ENCODE results near the gene BLOC1S5.

DNA sequence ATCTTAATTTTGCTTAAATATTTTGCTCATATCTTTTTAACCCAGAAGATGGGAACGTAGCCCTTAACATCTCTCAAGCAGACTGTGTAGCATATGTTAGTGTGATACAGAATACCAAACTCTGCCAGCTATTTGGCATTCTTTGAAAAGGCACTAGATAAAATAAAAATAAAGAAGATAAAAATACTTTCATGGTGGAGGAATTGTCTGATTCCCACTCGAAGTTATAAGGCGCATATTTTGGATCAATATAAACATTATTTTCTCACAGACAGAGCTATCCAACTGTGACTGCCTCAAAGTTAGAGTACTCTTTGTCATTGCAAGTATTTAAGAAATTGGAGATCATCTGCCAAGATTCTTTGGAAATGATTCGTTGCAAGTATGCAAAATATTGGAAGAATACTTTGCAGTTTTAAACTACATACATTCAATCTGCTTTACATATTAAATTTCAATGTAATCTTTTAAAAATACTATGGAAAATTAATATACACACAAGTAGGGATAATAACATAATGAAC is 49.0 kb upstream of the BLOC1S5 start:
- TF ChIP-seq, protein P1, sequence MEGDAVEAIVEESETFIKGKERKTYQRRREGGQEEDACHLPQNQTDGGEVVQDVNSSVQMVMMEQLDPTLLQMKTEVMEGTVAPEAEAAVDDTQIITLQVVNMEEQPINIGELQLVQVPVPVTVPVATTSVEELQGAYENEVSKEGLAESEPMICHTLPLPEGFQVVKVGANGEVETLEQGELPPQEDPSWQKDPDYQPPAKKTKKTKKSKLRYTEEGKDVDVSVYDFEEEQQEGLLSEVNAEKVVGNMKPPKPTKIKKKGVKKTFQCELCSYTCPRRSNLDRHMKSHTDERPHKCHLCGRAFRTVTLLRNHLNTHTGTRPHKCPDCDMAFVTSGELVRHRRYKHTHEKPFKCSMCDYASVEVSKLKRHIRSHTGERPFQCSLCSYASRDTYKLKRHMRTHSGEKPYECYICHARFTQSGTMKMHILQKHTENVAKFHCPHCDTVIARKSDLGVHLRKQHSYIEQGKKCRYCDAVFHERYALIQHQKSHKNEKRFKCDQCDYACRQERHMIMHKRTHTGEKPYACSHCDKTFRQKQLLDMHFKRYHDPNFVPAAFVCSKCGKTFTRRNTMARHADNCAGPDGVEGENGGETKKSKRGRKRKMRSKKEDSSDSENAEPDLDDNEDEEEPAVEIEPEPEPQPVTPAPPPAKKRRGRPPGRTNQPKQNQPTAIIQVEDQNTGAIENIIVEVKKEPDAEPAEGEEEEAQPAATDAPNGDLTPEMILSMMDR (conservative IDR thresholded peaks at IDR 0.05) = no peak
- no peak for TF ChIP-seq EZH2 (IDR thresholded peaks at IDR 0.05; ENCODE audit: low read depth)

All from PC-9 (cell line).